ENCODE data around the gene CREBBP. TPM values are rescaled to one million over a fixed set of nuclear protein-coding genes. Genes with fewer than 3 reads are reported as not detected.

CREBBP gene
- total RNA-seq, 4 donors from 2014 or later = 76.3 to 152 (median 105) TPM

DNA sequence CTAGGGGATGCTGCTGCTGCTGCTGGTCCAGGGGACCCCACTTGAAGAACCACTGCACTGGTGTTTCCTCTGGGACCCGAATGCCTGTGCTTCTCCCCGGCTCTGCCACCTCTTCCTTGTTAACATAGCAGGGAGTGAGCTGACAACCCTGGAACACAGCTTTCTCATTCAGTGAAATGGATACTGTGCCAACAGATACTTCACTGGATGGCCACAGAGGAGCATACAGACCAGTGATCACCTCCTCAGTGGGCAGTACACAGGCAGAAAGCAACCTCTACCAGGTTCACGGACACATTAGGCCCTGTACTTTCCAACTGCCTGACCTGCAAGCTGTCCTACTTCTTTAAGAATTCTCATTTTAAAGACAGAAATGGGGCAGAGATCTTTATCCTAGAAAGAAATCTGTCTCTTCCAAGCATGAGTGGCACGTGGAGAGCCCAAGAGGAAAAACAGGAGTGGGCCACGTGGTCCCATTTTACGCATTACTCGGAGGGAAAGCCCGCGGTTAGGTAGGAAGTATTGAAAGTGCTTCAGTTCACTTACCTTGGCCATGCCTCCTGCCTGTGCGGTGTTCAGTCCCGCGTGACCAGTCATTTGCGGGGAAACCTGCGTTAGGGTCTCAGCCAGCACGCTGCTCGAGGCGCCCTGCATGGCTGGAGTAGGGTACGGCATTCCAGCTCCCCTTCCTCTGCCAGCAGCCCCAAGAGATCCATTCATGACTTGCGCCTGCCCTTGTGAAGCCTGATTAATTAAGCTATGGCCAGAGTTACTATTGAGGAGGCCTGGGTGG is 30.6 kb downstream of the CREBBP start:
- H3K36me3 ChIP-seq = peaks cover 22% of the 10 kb centered on the region
- TF ChIP-seq POLR2AphosphoS5 (IDR thresholded peaks at IDR 0.05) (no peak), POLR2A (IDR thresholded peaks at IDR 0.05) (no peak), EP300 (IDR thresholded peaks at IDR 0.05) (no peak)
- TF ChIP-seq, protein P1, sequence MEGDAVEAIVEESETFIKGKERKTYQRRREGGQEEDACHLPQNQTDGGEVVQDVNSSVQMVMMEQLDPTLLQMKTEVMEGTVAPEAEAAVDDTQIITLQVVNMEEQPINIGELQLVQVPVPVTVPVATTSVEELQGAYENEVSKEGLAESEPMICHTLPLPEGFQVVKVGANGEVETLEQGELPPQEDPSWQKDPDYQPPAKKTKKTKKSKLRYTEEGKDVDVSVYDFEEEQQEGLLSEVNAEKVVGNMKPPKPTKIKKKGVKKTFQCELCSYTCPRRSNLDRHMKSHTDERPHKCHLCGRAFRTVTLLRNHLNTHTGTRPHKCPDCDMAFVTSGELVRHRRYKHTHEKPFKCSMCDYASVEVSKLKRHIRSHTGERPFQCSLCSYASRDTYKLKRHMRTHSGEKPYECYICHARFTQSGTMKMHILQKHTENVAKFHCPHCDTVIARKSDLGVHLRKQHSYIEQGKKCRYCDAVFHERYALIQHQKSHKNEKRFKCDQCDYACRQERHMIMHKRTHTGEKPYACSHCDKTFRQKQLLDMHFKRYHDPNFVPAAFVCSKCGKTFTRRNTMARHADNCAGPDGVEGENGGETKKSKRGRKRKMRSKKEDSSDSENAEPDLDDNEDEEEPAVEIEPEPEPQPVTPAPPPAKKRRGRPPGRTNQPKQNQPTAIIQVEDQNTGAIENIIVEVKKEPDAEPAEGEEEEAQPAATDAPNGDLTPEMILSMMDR (IDR thresholded peaks at IDR 0.05) = no peak
- H3K9me3 ChIP-seq = no peaks in the 10 kb centered on the region
- WGBS = 91% methylated on average over 19 of the region's 19 CpGs
- no peak overlapping the region for H3K4me3 ChIP-seq
- H3K27me3 ChIP-seq = no peaks in the 10 kb centered on the region
- peaks cover 14% of the 10 kb centered on the region for H3K4me1 ChIP-seq
- H3K27ac ChIP-seq = no peak overlapping the region
- no peak for DNase-seq (ENCODE audit: low spot score in 2 of 2)

DNA sequence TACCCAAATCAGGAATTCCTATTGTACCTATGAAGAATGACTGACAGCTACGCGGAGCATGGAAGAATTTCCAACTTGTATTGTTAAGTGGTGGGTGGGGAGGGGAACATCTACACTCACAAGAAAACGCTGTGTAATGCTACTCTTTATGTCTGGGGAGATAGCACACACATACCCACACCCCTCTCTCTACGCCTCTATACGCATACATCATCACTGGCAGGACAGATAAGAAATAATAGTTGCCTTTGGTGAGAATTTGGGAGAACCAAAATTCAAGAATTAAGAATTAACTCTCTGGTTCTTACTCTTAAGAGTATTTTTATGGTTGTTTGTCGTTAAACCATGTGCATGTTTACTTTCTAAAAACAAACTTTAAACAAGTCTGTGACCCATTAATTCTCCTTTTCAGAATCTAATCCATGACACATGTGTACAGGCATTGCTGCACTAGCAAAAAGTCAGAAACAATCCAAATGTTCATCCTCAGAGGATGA is 33.9 kb downstream of the CREBBP start:
- Histone ChIP-seq H3K4me3 (no peak overlapping the region), H3K9me3 (no peaks in the 10 kb centered on the region), H3K4me1 (peaks cover 14% of the 10 kb centered on the region), H3K27me3 (no peaks in the 10 kb centered on the region), H3K36me3 (peaks cover 22% of the 10 kb centered on the region), H3K27ac (no peak overlapping the region)
- no peak for DNase-seq (ENCODE audit: low spot score in 2 of 2)
- TF ChIP-seq, protein P1 (IDR thresholded peaks at IDR 0.05) = no peak
- TF ChIP-seq POLR2A (IDR thresholded peaks at IDR 0.05) (no peak), POLR2AphosphoS5 (IDR thresholded peaks at IDR 0.05) (no peak), EP300 (IDR thresholded peaks at IDR 0.05) (no peak)
- WGBS = 81% methylated on average over 6 of the region's 6 CpGs

DNA sequence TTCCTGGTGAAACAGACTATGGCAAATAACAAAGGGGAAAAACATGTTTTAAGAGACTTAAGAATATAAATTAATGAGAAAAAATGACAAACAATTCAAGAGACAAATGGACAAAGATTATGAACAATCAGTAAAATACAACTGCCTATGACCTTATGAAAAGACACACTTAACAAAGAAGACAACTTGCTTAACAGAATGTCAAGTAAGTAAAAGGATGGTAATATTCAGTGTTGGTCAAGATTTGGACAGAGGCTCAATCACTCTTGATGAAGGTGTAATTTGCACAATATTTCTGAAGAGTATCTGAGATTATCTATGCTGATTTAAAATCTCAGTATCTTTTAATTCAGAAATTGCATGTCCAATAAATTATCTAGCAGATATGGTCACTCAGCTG is 34.4 kb downstream of the CREBBP start:
- H3K4me3 ChIP-seq = no peak overlapping the region
- no peaks in the 10 kb centered on the region for H3K27me3 ChIP-seq
- H3K9me3 ChIP-seq = no peaks in the 10 kb centered on the region
- TF ChIP-seq EP300 (IDR thresholded peaks at IDR 0.05) (no peak), POLR2AphosphoS5 (IDR thresholded peaks at IDR 0.05) (no peak), POLR2A (IDR thresholded peaks at IDR 0.05) (no peak)
- TF ChIP-seq, protein P1 (IDR thresholded peaks at IDR 0.05) = no peak
- no peak for DNase-seq (ENCODE audit: low spot score in 2 of 2)
- H3K36me3 ChIP-seq = peaks cover 22% of the 10 kb centered on the region
- H3K4me1 ChIP-seq = peaks cover 20% of the 10 kb centered on the region
- H3K27ac ChIP-seq = no peak overlapping the region

DNA sequence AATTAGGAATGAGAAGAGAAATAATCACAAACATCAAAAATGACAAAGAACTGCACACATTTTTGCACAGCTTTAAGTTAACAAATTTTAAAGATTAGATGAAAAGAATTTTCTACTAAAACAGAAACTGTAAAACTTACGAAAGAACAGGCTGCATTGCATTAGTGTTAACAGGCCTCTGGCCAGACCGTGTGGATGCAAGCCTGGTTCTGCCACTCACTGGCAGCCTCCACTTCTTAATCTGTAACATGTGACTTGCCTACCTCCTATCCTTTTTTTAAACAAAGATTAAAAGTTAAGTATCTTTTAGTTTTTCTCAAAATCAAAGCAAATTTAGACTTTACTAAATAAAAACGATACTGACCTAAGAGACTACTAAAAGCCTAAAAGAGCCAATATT is 37.5 kb downstream of the CREBBP start:
- Histone ChIP-seq H3K4me1 (peaks cover 46% of the 10 kb centered on the region), H3K9me3 (no peaks in the 10 kb centered on the region), H3K27me3 (no peaks in the 10 kb centered on the region), H3K36me3 (peaks cover 4% of the 10 kb centered on the region), H3K4me3 (no peak overlapping the region), H3K27ac (no peak overlapping the region)
- 31% methylated on average over 3 of the region's 3 CpGs for WGBS
- DNase-seq (ENCODE audit: low spot score in 2 of 2) = no peak
- TF ChIP-seq EP300 (IDR thresholded peaks at IDR 0.05) = no peak
- TF ChIP-seq, protein P1 (IDR thresholded peaks at IDR 0.05) = no peak
- TF ChIP-seq POLR2AphosphoS5 (IDR thresholded peaks at IDR 0.05) = no peak
- TF ChIP-seq POLR2A (IDR thresholded peaks at IDR 0.05) = no peak

DNA sequence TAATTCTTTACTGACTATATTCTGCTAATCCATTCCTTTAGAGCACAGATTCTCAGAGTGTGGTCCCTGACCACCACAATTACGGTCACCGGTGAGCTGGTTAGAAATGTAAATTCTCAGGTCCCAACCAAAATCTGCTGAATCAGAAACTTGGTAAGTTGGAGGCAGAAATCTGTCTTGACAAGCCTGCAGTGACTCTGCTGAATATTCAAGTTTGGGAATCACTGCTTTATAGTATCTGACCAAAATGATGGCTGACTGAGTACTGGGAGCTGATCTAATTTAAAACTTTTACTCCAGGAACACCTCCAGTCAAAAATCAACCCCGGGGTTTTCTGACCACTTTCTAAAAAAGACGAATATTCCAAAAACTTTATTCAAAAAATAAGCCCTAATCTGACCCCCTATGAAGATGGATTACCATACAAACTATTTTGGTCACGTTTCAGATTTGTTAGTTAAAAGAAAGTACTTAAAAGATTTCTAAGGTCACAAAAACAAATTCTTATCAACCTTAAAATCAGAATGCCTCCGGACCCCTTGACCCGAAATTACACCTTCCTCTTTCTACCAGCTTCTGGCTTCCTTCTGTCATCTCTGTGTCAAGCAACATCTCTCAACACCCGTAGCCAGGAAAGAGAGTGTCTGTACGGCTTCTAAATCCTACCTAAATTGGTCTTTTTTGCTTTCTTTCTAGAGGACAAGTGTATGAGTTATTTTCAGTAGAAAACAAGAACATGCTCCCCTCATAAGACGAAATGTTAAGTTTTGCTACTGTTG is 38.6 kb downstream of the CREBBP start:
- no peak overlapping the region for H3K27ac ChIP-seq
- TF ChIP-seq EP300 (IDR thresholded peaks at IDR 0.05) (no peak), POLR2AphosphoS5 (IDR thresholded peaks at IDR 0.05) (no peak), POLR2A (IDR thresholded peaks at IDR 0.05) (no peak)
- TF ChIP-seq, protein P1 (IDR thresholded peaks at IDR 0.05) = no peak
- WGBS = 71% methylated on average over 10 of the region's 10 CpGs
- DNase-seq (ENCODE audit: low spot score in 2 of 2) = no peak
- no peaks in the 10 kb centered on the region for H3K9me3 ChIP-seq
- H3K4me3 ChIP-seq = no peak overlapping the region
- no peaks in the 10 kb centered on the region for H3K36me3 ChIP-seq
- no peaks in the 10 kb centered on the region for H3K27me3 ChIP-seq
- peaks cover 46% of the 10 kb centered on the region for H3K4me1 ChIP-seq

Measured in suprapubic skin (tissue), 4 donors.